ENCODE measurements around the gene PNO1. TPM values are rescaled to one million over a fixed set of nuclear protein-coding genes. Genes with fewer than 3 reads are reported as not detected.
A peak's percentile ranks its signal among the peaks of the same experiment; 100 is the strongest.

The PNO1 gene
- total RNA-seq, 2 experiments from 2014 or later, result 27.1 to 29.5 TPM

- Histone ChIP-seq H3K27ac (ENCODE audit: low read depth in 1 of 2, low read length in 2 of 2) (no peak overlapping the region), H3K27me3 (ENCODE audit: control insufficient read depth in 1 of 2, insufficient read depth in 2 of 2, low read length in 2 of 2) (no peaks in the 10 kb centered on the region), H3K4me3 (ENCODE audit: low read length) (no peak overlapping the region), H3K4me1 (ENCODE audit: insufficient read depth, low read length) (no peaks in the 10 kb centered on the region), H3K9me3 (ENCODE audit: control insufficient read depth in 1 of 2, insufficient read depth in 1 of 2, low read length in 2 of 2) (no peaks in the 10 kb centered on the region), H3K36me3 (ENCODE audit: insufficient read depth, low read length) (peaks cover 77% of the 10 kb centered on the region)
- no peak overlapping the region for H3K4me3 Mint-ChIP-seq
- intact Hi-C loops (cut with DNase I, micrococcal nuclease), result no loop called here
- peaks cover 6% of the 10 kb centered on the region for H3K4me1 Mint-ChIP-seq (ENCODE audit: low read depth)
- H3K36me3 Mint-ChIP-seq (ENCODE audit: low read depth), result peaks cover 90% of the 10 kb centered on the region
- no peaks in the 10 kb centered on the region for H3K27me3 Mint-ChIP-seq
- TF ChIP-seq, protein P1, sequence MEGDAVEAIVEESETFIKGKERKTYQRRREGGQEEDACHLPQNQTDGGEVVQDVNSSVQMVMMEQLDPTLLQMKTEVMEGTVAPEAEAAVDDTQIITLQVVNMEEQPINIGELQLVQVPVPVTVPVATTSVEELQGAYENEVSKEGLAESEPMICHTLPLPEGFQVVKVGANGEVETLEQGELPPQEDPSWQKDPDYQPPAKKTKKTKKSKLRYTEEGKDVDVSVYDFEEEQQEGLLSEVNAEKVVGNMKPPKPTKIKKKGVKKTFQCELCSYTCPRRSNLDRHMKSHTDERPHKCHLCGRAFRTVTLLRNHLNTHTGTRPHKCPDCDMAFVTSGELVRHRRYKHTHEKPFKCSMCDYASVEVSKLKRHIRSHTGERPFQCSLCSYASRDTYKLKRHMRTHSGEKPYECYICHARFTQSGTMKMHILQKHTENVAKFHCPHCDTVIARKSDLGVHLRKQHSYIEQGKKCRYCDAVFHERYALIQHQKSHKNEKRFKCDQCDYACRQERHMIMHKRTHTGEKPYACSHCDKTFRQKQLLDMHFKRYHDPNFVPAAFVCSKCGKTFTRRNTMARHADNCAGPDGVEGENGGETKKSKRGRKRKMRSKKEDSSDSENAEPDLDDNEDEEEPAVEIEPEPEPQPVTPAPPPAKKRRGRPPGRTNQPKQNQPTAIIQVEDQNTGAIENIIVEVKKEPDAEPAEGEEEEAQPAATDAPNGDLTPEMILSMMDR (IDR thresholded peaks at IDR 0.05), result no peak
- no peaks in the 10 kb centered on the region for H3K9me3 Mint-ChIP-seq
- ChIA-PET POLR2A (interaction anchor here (0.8 kb wide), 1 partner anchor 9 kb away, joined by 4 read pairs; no protein-coding TSS in a partner anchor), CTCF (interaction anchor here (0.8 to 1.2 kb wide), 3 partner anchors 10 to 103 kb away, joined by 3 to 4 read pairs (median 4); no protein-coding TSS in a partner anchor)
- H3K27ac Mint-ChIP-seq, result peak overlapping the region; percentile 61
- ATAC-seq (ENCODE audit: poor library complexity) (no peak), DNase-seq (no peak)
Measured at GRCh38 chr2:68178954-68179627, 21.4 kb downstream of the PNO1 start.

DNA sequence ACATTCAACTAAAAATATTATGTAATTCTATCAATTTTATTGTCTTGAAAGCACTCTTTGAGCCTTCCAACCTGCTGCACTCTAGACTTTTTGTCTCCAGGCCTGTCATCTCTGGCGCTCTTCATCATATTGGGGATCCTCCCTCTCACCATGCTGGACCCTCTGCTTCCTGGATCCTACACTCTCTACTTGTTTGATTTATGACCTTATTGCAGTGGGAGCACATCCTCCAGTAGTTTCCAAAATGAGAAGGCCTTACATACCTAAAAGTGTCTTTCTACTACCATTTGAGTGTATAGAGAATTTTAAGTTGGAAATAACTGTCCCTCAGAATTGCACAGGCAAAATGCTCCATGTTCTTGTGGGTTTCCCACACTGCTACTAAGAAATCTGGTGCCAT is 25.2 kb downstream of the PNO1 start:
- peak overlapping the region; percentile 28 for H3K27ac Mint-ChIP-seq
- no peak overlapping the region for H3K4me3 Mint-ChIP-seq
- H3K9me3 ChIP-seq (ENCODE audit: control insufficient read depth in 1 of 2, insufficient read depth in 1 of 2, low read length in 2 of 2), result no peaks in the 10 kb centered on the region
- no peaks in the 10 kb centered on the region for H3K4me1 ChIP-seq (ENCODE audit: insufficient read depth, low read length)
- CTCF ChIA-PET, result no interaction called here
- no peaks in the 10 kb centered on the region for H3K27me3 Mint-ChIP-seq
- peaks cover 88% of the 10 kb centered on the region for H3K36me3 Mint-ChIP-seq (ENCODE audit: low read depth)
- TF ChIP-seq, protein P1 (IDR thresholded peaks at IDR 0.05), result no peak
- H3K27ac ChIP-seq (ENCODE audit: low read depth in 1 of 2, low read length in 2 of 2), result peak overlapping the region in 1 of 2 donors; percentile 13
- H3K9me3 Mint-ChIP-seq, result no peaks in the 10 kb centered on the region
- no peak overlapping the region for H3K4me3 ChIP-seq (ENCODE audit: low read length)
- POLR2A ChIA-PET, result no interaction called here
- peaks cover 31% of the 10 kb centered on the region for H3K4me1 Mint-ChIP-seq (ENCODE audit: low read depth)
- intact Hi-C loops (cut with DNase I, micrococcal nuclease), result no loop called here
- H3K36me3 ChIP-seq (ENCODE audit: insufficient read depth, low read length), result peaks cover 65% of the 10 kb centered on the region
- no peaks in the 10 kb centered on the region for H3K27me3 ChIP-seq (ENCODE audit: control insufficient read depth in 1 of 2, insufficient read depth in 2 of 2, low read length in 2 of 2)
- DNase-seq, result no peak
- ATAC-seq (ENCODE audit: poor library complexity), result no peak

GRCh38 chr2:68185541-68186164 is 28.0 kb downstream of the PNO1 start:
- intact Hi-C loops (cut with DNase I, micrococcal nuclease), result loop anchor here in 1 of 2 experiments (5.0 kb wide), 1 partner anchor 58 kb away; no protein-coding TSS in a partner anchor
- peak; percentile 49 for ATAC-seq (ENCODE audit: poor library complexity)
- TF ChIP-seq, protein P1 (IDR thresholded peaks at IDR 0.05), result peak; percentile 73
- Histone ChIP-seq H3K27ac (ENCODE audit: low read depth in 1 of 2, low read length in 2 of 2) (no peak overlapping the region), H3K9me3 (ENCODE audit: control insufficient read depth in 1 of 2, insufficient read depth in 1 of 2, low read length in 2 of 2) (no peaks in the 10 kb centered on the region), H3K36me3 (ENCODE audit: insufficient read depth, low read length) (peaks cover 42% of the 10 kb centered on the region), H3K27me3 (ENCODE audit: control insufficient read depth in 1 of 2, insufficient read depth in 2 of 2, low read length in 2 of 2) (no peaks in the 10 kb centered on the region), H3K4me1 (ENCODE audit: insufficient read depth, low read length) (no peaks in the 10 kb centered on the region), H3K4me3 (ENCODE audit: low read length) (no peak overlapping the region)
- peak; percentile 25 to 82 (median 42) for DNase-seq
- Mint-ChIP-seq H3K9me3 (no peaks in the 10 kb centered on the region), H3K4me1 (ENCODE audit: low read depth) (peaks cover 54% of the 10 kb centered on the region), H3K4me3 (no peak overlapping the region), H3K27ac (peak overlapping the region; percentile 65), H3K36me3 (ENCODE audit: low read depth) (peaks cover 65% of the 10 kb centered on the region), H3K27me3 (no peaks in the 10 kb centered on the region)
- CTCF ChIA-PET, result interaction anchor here (0.7 to 1.5 kb wide), 5 partner anchors 11 to 97 kb away, joined by 3 to 9 read pairs (median 3); no protein-coding TSS in a partner anchor
- POLR2A ChIA-PET, result interaction anchor here (0.7 to 0.9 kb wide), 2 partner anchors 11 to 73 kb away, joined by 3 read pairs; no protein-coding TSS in a partner anchor
